NCI-H526 treated with DMSO at 0.1 percent for 48 hours (cell line): ENCODE measurements around the gene CHSY1.
"Not testable (repeated sequence)": the region's sequence is repeated elsewhere in the genome, so short reads cannot be mapped to it uniquely, and the experiment has no call there.

ENCODE experiments used
- DNase-seq: peaks from one replicate; lab custom pipeline; 2025; lab: John Stamatoyannopoulos, UW

CHSY1 gene

GRCh38 chr15:101135532-101136166 lies 116.2 kb downstream of the CHSY1 start:
- DNase-seq, result no peak

GRCh38 chr15:101134780-101135179 lies 117.1 kb downstream of the CHSY1 start:
- DNase-seq, result no peak

- no peak for DNase-seq
Observed at GRCh38 chr15:101133751-101134261, 118.0 kb downstream of the CHSY1 start.

- no peak for DNase-seq
Observed at GRCh38 chr15:101133181-101133460, 118.7 kb downstream of the CHSY1 start.

DNA sequence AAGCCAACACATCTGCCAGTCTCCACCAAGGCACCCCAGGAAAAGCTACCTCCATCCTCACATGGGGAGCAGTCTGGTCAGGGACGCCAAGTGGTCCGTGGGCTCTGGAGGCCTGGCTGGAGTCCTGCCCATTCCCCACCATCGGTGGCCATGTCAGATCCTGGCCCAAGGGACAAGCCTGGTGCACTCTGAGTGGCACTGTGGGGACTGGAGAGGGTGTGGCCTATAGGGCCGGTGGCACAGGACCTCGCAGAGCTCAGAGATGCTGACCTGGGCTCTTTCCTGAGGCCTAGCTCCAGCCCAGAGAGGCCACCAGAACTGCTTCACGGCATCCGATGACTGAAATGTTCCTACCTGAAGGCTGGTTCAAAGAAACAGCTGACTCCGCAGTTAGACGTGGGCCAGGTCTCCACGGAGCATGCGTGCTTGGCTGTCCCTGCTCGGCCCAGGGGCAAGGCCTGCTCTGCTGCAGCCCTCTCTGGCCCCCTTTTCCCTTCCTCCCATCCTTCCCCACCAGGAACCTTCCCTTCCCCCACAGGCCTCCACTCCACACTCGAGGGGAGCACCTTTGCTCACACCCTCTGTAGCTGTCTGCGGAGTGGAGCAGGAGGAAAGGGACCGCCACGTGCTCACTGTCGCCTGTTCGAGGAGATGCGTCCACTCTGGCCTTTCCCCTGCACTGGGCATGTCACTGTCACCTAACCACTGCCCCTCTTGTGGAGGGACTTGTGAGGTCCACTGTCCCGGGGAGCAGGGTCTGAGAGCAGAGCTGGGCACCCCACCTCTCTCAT lies 119.3 kb downstream of the CHSY1 start:
- no peak for DNase-seq

DNA sequence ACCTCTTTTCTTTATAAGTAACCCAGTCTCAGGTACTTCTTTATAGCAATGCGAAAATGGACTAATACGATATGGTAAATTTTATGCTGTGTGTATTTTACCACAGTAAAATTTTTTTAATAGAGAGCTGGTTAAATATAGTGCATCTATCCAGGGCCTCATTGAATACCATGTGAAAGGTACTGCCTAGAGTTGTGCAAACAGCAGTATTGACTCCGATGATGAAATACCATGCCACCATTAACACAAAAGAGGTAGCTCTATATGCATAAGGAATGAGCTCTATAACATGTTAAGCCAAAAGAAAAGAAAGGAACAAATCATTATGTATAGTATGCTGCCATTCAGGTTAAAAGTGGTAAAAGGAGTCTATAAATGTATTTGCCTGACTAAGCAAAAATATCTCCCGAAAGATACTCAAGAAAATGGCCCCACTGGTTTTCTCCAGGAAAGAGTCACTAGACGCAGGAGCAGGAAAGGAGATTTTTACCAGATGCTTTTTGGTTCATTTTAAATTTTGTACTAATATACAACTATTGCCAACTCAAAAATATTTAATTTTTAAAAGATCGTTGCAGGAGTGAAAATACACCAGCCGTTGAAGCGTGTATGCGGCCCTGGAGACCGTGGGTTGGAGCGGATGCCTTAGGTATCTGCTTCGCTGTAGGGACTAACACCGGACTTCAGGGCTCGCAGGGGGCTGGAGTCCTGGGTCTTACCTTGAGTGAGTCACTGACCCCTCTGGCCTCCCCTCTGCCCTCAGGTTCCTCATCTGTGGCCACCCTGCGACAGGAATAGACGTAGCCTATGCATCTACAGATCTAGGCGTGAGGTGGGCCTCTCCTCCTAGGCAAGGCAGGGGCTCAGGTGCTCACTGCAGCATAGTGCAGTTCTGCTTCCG lies 120.1 kb downstream of the CHSY1 start:
- no peak for DNase-seq

- DNase-seq, result no peak
Observed at GRCh38 chr15:101129851-101130380, 121.9 kb downstream of the CHSY1 start.

DNA sequence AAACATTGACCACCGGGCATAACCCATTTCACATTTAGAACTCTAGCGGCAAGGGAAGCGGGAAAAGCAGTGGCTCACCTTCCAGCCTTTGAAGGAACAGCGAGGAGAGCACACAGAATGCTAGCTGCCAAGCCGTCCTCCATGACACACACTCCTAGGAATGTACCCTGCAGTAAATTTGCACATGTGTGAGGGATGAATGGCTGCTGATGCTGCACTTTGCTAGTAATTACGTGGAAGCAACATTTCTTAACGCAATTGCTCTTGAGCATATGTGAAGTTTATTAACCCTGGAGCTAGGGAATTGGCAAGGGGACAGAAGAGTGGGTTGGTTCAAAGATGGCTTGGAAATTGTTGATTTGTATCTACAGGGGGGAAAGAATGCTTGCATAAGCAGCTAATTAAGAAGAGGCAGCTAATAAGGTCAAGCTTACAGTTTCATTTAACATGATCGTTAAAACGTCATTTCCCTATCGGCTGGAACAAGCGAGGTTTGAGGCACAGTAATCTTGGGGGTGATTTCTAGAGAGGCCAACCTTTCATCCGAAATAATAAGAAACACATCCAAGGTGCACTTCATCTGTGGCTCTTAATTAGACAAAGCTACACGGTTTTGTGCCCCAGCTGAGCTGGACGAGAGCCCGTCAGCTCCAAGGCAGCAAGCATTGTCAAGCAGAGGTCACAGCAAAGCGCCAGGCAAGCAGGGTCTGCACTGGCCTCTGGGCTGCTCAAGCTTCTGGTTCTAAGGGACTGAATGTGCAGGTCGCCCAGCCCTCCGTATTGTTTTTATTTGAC lies 123.4 kb downstream of the CHSY1 start:
- no peak for DNase-seq

DNA sequence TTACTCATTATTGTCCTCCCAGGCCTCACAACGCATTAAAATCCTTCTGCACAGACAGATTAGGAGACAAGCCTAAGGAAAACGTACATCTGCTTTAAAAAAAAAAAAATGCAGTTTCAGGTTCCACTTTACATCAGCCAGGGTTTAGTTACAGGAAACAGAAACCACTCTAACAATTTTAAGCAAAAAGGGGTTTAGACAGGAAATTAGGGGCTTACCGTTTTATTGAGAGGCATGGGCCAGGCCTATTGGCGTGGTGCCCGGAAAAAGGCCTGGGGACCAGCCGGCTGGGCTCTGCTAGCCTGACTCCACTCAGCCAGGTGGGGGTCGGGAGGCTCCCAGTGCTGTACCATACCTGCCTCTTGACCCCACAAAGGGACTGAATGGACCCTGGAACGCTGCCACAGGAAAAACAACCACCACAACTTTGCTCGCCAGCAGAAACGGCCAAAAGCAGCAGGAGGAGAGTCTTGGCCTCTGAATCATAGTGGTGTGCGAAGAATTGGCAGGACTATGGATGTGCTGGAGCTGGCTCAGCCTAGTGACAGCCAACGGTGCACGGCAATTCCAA lies 124.3 kb downstream of the CHSY1 start:
- no peak for DNase-seq

- no peak for DNase-seq
Observed at GRCh38 chr15:101126618-101127505, 125.0 kb downstream of the CHSY1 start.

- not testable (repeated sequence) for DNase-seq
Observed at GRCh38 chr15:101125881-101126428, 125.9 kb downstream of the CHSY1 start.
